GM13976 (cell line): ENCODE measurements around the gene MEPCE.

Experiments used
- DNase-seq: peaks from one replicate; pipeline ENCODE4 v3.0.0; 2012; ENCODE audit warnings: low spot score
- CTCF ChIP-seq: IDR thresholded peaks from 2 replicates; pipeline ENCODE4 v1.5.1; 2012; ENCODE audit warnings: borderline replicate concordance, mild to moderate bottlenecking; ENCODE audit not compliant: insufficient read depth; ENCODE audit errors: extremely low read depth, missing control alignments, control extremely low read depth
- in situ Hi-C: fragments of 300-500 bp; cut with MboI; formaldehyde crosslinking; loops from one replicate; pipeline ENCODE4 v1.12.0; 2022; ENCODE audit warnings: low sequenced_read_pairs, mixed read lengths, inconsistent platforms; ENCODE audit not compliant: unreplicated experiment

The MEPCE gene

DNA sequence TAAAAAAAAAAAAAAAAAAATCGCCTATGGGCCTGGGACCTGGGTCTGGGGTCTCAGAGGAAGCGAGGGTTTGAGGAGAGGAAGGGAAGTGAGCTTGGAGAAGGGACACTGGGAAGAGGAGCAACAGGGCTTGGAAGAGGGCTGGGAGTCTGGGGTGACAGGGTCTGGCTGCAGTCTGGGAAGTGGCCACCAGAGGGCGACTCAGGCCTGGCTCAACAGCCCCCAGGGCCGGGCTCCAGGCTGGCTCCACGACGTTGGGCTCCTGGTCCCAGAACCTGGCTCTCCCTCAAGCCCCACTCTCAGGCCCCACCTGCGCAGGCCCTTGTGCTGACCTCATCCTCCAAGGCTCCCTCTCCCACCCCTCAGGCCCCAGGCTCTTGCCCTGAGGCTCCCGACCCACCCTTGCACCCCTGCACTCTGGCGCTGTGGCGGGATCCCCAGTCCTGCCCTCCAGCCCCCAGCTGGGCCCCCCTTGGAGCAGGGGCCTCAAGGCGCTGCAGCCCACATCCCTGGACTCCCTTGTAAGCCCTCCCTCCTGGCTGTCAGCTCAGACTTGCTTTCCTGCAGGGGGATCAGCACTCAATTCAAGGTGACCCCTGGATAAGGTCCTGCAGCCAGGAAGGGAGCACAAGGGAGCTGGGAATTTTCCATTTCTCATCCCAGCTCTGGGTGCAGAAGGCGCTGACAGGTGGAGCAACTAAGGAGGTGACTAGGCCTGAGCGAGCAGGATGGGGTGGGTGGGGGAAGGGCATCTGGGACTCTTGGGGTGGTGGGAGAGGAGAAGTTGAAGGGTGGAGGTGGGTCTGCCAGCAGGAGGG lies 39.8 kb downstream of the MEPCE start:
- in situ Hi-C loops: loop anchor here (25.0 kb wide), 2 partner anchors 93 to 393 kb away; partner anchors contain the start of genes SAP25, SLC12A9 and TRIP6
- peak; percentile 91 for TF ChIP-seq CTCF
- peak; percentile 92 for DNase-seq

- TF ChIP-seq CTCF: no peak
- no peak for DNase-seq
- in situ Hi-C loops: loop anchor here (25.0 kb wide), 2 partner anchors 91 to 391 kb away; partner anchors contain the start of genes SAP25, SLC12A9 and TRIP6
These were observed 41.4 kb downstream of the MEPCE start for GRCh38 chr7:100471021-100471420.

GRCh38 chr7:100472121-100472851 lies 42.7 kb downstream of the MEPCE start:
- TF ChIP-seq CTCF: no peak
- no peak for DNase-seq
- in situ Hi-C loops: loop anchor here (25.0 kb wide), 2 partner anchors 90 to 390 kb away; partner anchors contain the start of genes SAP25, SLC12A9 and TRIP6

DNA sequence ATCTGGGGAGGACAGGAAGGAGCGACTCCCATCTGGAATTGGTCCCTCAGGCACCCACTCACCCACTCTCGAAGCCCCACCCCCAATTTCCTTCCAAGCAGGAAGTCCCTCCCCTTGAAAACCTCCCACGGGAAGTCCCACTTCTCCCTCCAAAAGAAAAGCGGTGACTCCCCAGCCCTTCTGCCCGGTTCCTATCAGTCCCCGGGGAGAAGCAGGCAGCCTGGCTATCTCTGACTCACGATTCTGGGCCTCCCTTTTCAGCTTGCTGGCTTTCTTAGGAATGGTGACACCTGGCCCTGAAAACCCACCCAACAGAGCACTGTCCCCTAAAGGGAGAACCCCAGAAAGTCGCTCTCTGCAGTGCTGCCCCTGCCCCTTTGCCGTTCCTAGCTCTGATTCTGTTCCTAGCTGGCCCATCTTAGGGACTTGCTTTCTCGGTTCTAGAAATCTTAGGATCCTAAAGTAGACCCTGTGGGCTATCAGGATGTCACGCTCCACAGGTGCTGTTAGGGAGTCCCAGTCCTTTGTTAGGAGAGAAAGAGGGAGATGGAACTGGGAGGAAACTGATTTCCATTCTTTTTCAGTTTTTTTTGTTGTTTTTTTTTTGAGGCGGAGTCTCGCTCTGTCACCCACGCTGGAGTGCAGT lies 43.3 kb downstream of the MEPCE start:
- no peak for TF ChIP-seq CTCF
- in situ Hi-C loops: loop anchor here (25.0 kb wide), 2 partner anchors 89 to 389 kb away; partner anchors contain the start of genes SAP25, SLC12A9 and TRIP6
- peak; percentile 68 for DNase-seq

GRCh38 chr7:100475549-100475948 lies 45.9 kb downstream of the MEPCE start:
- no peak for TF ChIP-seq CTCF
- in situ Hi-C loops: no loop called here
- DNase-seq: no peak
